ENCODE data around the gene MANSC1.

DNA sequence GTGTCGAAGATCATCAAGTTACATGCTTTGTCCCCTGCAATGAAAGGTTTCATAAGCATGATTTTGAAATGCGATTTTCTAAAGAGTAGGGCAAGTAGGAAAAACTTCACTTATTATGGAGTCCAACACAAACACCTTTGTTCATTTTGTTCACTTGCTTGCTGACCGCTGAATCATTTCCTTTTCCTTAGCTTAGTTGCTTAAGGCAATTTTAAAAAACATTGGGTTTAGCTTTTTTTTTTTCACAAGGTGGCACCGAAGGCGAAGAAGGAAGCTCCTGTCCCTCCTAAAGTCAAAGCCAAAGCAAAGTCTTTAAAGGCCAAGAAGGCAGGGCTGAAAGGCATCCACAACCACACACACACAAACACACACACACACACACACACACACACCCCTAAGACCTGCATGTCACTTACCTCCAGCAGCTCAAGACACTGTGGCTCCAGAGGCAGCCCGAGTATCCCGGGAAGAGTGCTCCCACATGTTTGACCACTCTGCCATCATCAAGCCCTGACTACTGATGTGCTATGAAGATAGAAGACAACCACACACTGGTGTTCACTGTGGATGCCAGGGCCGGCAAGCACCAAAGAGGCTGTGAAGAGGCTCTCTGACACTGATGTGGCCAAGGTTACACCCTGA is 11.4 kb downstream of the MANSC1 start:
- TF ChIP-seq EZH2 (IDR thresholded peaks at IDR 0.05; ENCODE audit: borderline replicate concordance, low read length) = no peak
- TF ChIP-seq, protein P1, sequence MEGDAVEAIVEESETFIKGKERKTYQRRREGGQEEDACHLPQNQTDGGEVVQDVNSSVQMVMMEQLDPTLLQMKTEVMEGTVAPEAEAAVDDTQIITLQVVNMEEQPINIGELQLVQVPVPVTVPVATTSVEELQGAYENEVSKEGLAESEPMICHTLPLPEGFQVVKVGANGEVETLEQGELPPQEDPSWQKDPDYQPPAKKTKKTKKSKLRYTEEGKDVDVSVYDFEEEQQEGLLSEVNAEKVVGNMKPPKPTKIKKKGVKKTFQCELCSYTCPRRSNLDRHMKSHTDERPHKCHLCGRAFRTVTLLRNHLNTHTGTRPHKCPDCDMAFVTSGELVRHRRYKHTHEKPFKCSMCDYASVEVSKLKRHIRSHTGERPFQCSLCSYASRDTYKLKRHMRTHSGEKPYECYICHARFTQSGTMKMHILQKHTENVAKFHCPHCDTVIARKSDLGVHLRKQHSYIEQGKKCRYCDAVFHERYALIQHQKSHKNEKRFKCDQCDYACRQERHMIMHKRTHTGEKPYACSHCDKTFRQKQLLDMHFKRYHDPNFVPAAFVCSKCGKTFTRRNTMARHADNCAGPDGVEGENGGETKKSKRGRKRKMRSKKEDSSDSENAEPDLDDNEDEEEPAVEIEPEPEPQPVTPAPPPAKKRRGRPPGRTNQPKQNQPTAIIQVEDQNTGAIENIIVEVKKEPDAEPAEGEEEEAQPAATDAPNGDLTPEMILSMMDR (conservative IDR thresholded peaks at IDR 0.05 in 1 of 2, IDR thresholded peaks at IDR 0.05 in 1 of 2; ENCODE audit: extremely low read depth in 1 of 2, insufficient read depth in 1 of 2, low read depth in 1 of 2, low read length in 2 of 2) = no peak
